Neural progenitor cell (in vitro differentiated cells): Measurements from ENCODE around the gene CHRND. TPM values are rescaled to one million over a fixed set of nuclear protein-coding genes. Genes with fewer than 3 reads are reported as not detected.

Experiments used
- DNase-seq: peaks from one replicate; pipeline ENCODE4 v3.0.0-alpha.2; 2016; ENCODE audit warnings: low spot score
- H2AFZ ChIP-seq: fragments of 200-600 bp; sonication (generic); replicated peaks from 2 replicates; pipeline ENCODE4 v1.6.1; 2016; ENCODE audit warnings: antibody characterized with exemption
- H3F3A ChIP-seq: fragments of 200-600 bp; sonication (generic); 2 replicates; pipeline ENCODE4 v1.6.1; 2016; ENCODE audit warnings: antibody characterized with exemption, low read depth
- H3K27ac ChIP-seq: fragments of 200-600 bp; sonication (generic); 2 replicates; pipeline ENCODE4 v1.5.1; 2016; ENCODE audit warnings: mild to moderate bottlenecking
- H3K27me3 ChIP-seq: fragments of 200-600 bp; sonication (generic); 2 replicates; pipeline ENCODE4 v1.6.1; 2016; ENCODE audit warnings: mild to moderate bottlenecking, moderate library complexity
- H3K36me3 ChIP-seq: fragments of 200-600 bp; sonication (generic); 2 replicates; pipeline ENCODE4 v1.5.1; 2016
- H3K4me1 ChIP-seq: fragments of 200-600 bp; sonication (generic); 2 replicates; pipeline ENCODE4 v1.6.1; 2016; ENCODE audit warnings: mixed run types
- H3K4me2 ChIP-seq: fragments of 200-600 bp; sonication (generic); 2 replicates; pipeline ENCODE4 v1.6.1; 2016
- H3K4me3 ChIP-seq: fragments of 200-600 bp; sonication (generic); 2 replicates; pipeline ENCODE4 v1.5.1; 2016
- H3K79me2 ChIP-seq: fragments of 200-600 bp; sonication (generic); 2 replicates; pipeline ENCODE4 v1.6.1; 2016; ENCODE audit warnings: low read depth
- H3K9ac ChIP-seq: fragments of 200-600 bp; sonication (generic); 2 replicates; pipeline ENCODE4 v1.6.1; 2016
- H3K9me3 ChIP-seq: fragments of 200-600 bp; sonication (generic); 2 replicates; pipeline ENCODE4 v1.5.1; 2016; ENCODE audit warnings: low read depth
- H4K20me1 ChIP-seq: fragments of 200-600 bp; sonication (generic); 2 replicates; pipeline ENCODE4 v1.6.1; 2016; ENCODE audit warnings: low read depth
- H3K27ac Mint-ChIP-seq: 3 replicates; pipeline ENCODE4 v1.8.0; 2021; ENCODE audit warnings: mixed read lengths
- H3K27me3 Mint-ChIP-seq: 2 replicates; pipeline ENCODE4 v1.8.0; 2022; ENCODE audit warnings: low read depth, mild to moderate bottlenecking, inconsistent platforms, moderate library complexity, mixed read lengths; ENCODE audit not compliant: insufficient read depth
- H3K36me3 Mint-ChIP-seq: 3 replicates; pipeline ENCODE4 v1.8.0; 2021; ENCODE audit warnings: mixed read lengths
- H3K4me1 Mint-ChIP-seq: 3 replicates; pipeline ENCODE4 v1.8.0; 2021; ENCODE audit warnings: mixed read lengths
- H3K4me3 Mint-ChIP-seq: 3 replicates; pipeline ENCODE4 v1.8.0; 2021; ENCODE audit warnings: mild to moderate bottlenecking, moderate library complexity, mixed read lengths
- H3K9me3 Mint-ChIP-seq: 3 replicates; pipeline ENCODE4 v1.8.0; 2020; ENCODE audit warnings: mixed read lengths
- CTCF ChIP-seq: fragments of 200-600 bp; sonication (generic); IDR thresholded peaks from 2 replicates; pipeline ENCODE4 v1.5.1; 2017; ENCODE audit warnings: antibody characterized with exemption, mild to moderate bottlenecking
- EZH2 ChIP-seq: fragments of 200-600 bp; sonication (generic); IDR thresholded peaks from 2 replicates; pipeline ENCODE4 v1.6.1; 2017; ENCODE audit warnings: antibody characterized with exemption, mild to moderate bottlenecking, moderate library complexity
- EZH2phosphoT487 ChIP-seq: fragments of 200-600 bp; sonication (generic); IDR thresholded peaks from 2 replicates; pipeline ENCODE4 v1.6.1; 2017; ENCODE audit warnings: antibody characterized with exemption
- total RNA-seq: library from RNA; depleted of rRNA; stranded (reverse); fragments of >200 nt; gene quantifications from 2 replicates; pipeline ENCODE4 v1.2.3, GENCODE V29; 2015; ENCODE audit warnings: low replicate concordance

The CHRND gene
- total RNA-seq, 1 donor from 2014 or later, result not detected

- Histone ChIP-seq H3K36me3 (no peaks in the 10 kb centered on the region), H3K27me3 (peaks cover 61% of the 10 kb centered on the region), H3K9me3 (no peaks in the 10 kb centered on the region), H3K4me1 (peaks cover 20% of the 10 kb centered on the region), H3F3A (peaks cover 2% of the 10 kb centered on the region), H3K4me3 (no peak overlapping the region), H3K79me2 (no peaks in the 10 kb centered on the region), H3K4me2 (no peak overlapping the region), H4K20me1 (peaks cover 19% of the 10 kb centered on the region), H2AFZ (no peak overlapping the region), H3K27ac (no peak overlapping the region), H3K9ac (no peak overlapping the region)
- H3K4me1 Mint-ChIP-seq, result peaks cover 7% of the 10 kb centered on the region
- TF ChIP-seq EZH2phosphoT487, result no peak
- TF ChIP-seq CTCF, result no peak
- TF ChIP-seq EZH2, result no peak
- DNase-seq, result no peak
- peaks cover 30% of the 10 kb centered on the region for H3K27me3 Mint-ChIP-seq
- peak overlapping the region; percentile 78 for H3K4me3 Mint-ChIP-seq
- H3K36me3 Mint-ChIP-seq, result no peaks in the 10 kb centered on the region
- no peaks in the 10 kb centered on the region for H3K9me3 Mint-ChIP-seq
- H3K27ac Mint-ChIP-seq, result no peak overlapping the region
Observed at GRCh38 chr2:232524771-232525170, 1.2 kb upstream of the CHRND start.

GRCh38 chr2:232525199-232525598, 761 bp upstream of the CHRND start:
- no peaks in the 10 kb centered on the region for H3K36me3 Mint-ChIP-seq
- peak overlapping the region; percentile 21 for H3K4me2 ChIP-seq
- no peak for TF ChIP-seq CTCF
- TF ChIP-seq EZH2phosphoT487, result no peak
- TF ChIP-seq EZH2, result no peak

GRCh38 chr2:232526372-232526941, 497 bp downstream of the CHRND start:
- Mint-ChIP-seq H3K4me1 (peaks cover 5% of the 10 kb centered on the region), H3K27ac (no peak overlapping the region), H3K4me3 (no peak overlapping the region), H3K36me3 (no peaks in the 10 kb centered on the region), H3K27me3 (peaks cover 22% of the 10 kb centered on the region), H3K9me3 (no peaks in the 10 kb centered on the region)
- H3K79me2 ChIP-seq, result no peaks in the 10 kb centered on the region
- H3K27me3 ChIP-seq, result peaks cover 46% of the 10 kb centered on the region
- no peaks in the 10 kb centered on the region for H3K36me3 ChIP-seq
- peaks cover 18% of the 10 kb centered on the region for H4K20me1 ChIP-seq
- peaks cover 2% of the 10 kb centered on the region for H3F3A ChIP-seq
- peak overlapping the region; percentile 21 for H3K4me2 ChIP-seq
- no peak overlapping the region for H3K27ac ChIP-seq
- peaks cover 20% of the 10 kb centered on the region for H3K4me1 ChIP-seq
- H3K9me3 ChIP-seq, result no peaks in the 10 kb centered on the region
- no peak overlapping the region for H3K4me3 ChIP-seq
- H2AFZ ChIP-seq, result no peak overlapping the region
- TF ChIP-seq EZH2phosphoT487, result no peak
- no peak overlapping the region for H3K9ac ChIP-seq
- no peak for DNase-seq

More at GRCh38 chr2:232525199-232525598, 761 bp upstream of the CHRND start:
- no peak for DNase-seq
- H3K4me3 Mint-ChIP-seq, result no peak overlapping the region
- peaks cover 7% of the 10 kb centered on the region for H3K4me1 Mint-ChIP-seq
- H4K20me1 ChIP-seq, result peaks cover 19% of the 10 kb centered on the region
- no peaks in the 10 kb centered on the region for H3K9me3 Mint-ChIP-seq
- H3K9me3 ChIP-seq, result no peaks in the 10 kb centered on the region
- H3K36me3 ChIP-seq, result no peaks in the 10 kb centered on the region
- H3K79me2 ChIP-seq, result no peaks in the 10 kb centered on the region
- no peak overlapping the region for H2AFZ ChIP-seq
- H3F3A ChIP-seq, result peaks cover 2% of the 10 kb centered on the region
- H3K9ac ChIP-seq, result no peak overlapping the region
- H3K27ac ChIP-seq, result no peak overlapping the region
- H3K4me1 ChIP-seq, result peaks cover 20% of the 10 kb centered on the region
- H3K4me3 ChIP-seq, result no peak overlapping the region
- H3K27me3 Mint-ChIP-seq, result peaks cover 28% of the 10 kb centered on the region
- H3K27ac Mint-ChIP-seq, result no peak overlapping the region
- peaks cover 59% of the 10 kb centered on the region for H3K27me3 ChIP-seq

- no peak for DNase-seq
- peak overlapping the region; percentile 31 for H3K27ac Mint-ChIP-seq
Observed at GRCh38 chr2:232527905-232528470, 2.0 kb downstream of the CHRND start.

More at GRCh38 chr2:232527905-232528470, 2.0 kb downstream of the CHRND start:
- Mint-ChIP-seq H3K4me3 (no peak overlapping the region), H3K27me3 (peaks cover 19% of the 10 kb centered on the region), H3K36me3 (no peaks in the 10 kb centered on the region), H3K9me3 (no peaks in the 10 kb centered on the region), H3K4me1 (peaks cover 4% of the 10 kb centered on the region)
- TF ChIP-seq EZH2 (no peak), EZH2phosphoT487 (no peak), CTCF (no peak)
- Histone ChIP-seq H3K36me3 (no peaks in the 10 kb centered on the region), H3K9ac (no peak overlapping the region), H3F3A (peaks cover 2% of the 10 kb centered on the region), H2AFZ (no peak overlapping the region), H3K4me2 (no peak overlapping the region), H3K4me3 (no peak overlapping the region), H3K27me3 (peaks cover 31% of the 10 kb centered on the region), H3K79me2 (no peaks in the 10 kb centered on the region), H3K27ac (no peak overlapping the region), H3K9me3 (no peaks in the 10 kb centered on the region), H4K20me1 (peaks cover 6% of the 10 kb centered on the region), H3K4me1 (peaks cover 20% of the 10 kb centered on the region)
